WTC11 (cell line): ENCODE measurements around the gene PALB2. TPM values are rescaled to one million over a fixed set of nuclear protein-coding genes. Genes with fewer than 3 reads are reported as not detected.

Experiments used
- ATAC-seq: fragments of 200-7000 bp; cut with Tn5 transposase; 2 replicates; pipeline ENCODE4 v1.10.0; 2021; ENCODE audit warnings: mild to moderate bottlenecking, moderate library complexity
- CTCF ChIA-PET: fragments of 300-600 bp; sonication (Branson Sonifier 250); formaldehyde crosslinking; loops from one replicate; lab custom pipeline; 2021; ENCODE audit warnings: antibody characterized with exemption; lab: Charles Lee
- POLR2A ChIA-PET: fragments of 350-600 bp; sonication (Branson Sonifier 250); formaldehyde crosslinking; loops from one replicate; lab custom pipeline; 2021; ENCODE audit warnings: antibody characterized with exemption; lab: Charles Lee
- DNase-seq: peaks from one replicate; pipeline ENCODE4 v3.0.0; 2021; ENCODE audit warnings: low spot score
- H3K27ac Mint-ChIP-seq: 2 replicates; pipeline ENCODE4 v1.8.0; 2021; ENCODE audit warnings: mixed read lengths
- H3K27me3 Mint-ChIP-seq: 2 replicates; pipeline ENCODE4 v1.8.0; 2021; ENCODE audit warnings: low read depth, mild to moderate bottlenecking, moderate library complexity, mixed read lengths
- H3K36me3 Mint-ChIP-seq: 2 replicates; pipeline ENCODE4 v1.8.0; 2021; ENCODE audit warnings: mixed read lengths
- H3K4me1 Mint-ChIP-seq: 2 replicates; pipeline ENCODE4 v1.8.0; 2022; ENCODE audit warnings: mixed read lengths
- H3K4me3 Mint-ChIP-seq: 2 replicates; pipeline ENCODE4 v1.8.0; 2021; ENCODE audit warnings: mild to moderate bottlenecking, moderate library complexity, mixed read lengths
- H3K9me3 Mint-ChIP-seq: 2 replicates; pipeline ENCODE4 v1.8.0; 2021; ENCODE audit warnings: mixed read lengths
- ATF1 ChIP-seq: sonication (generic); formaldehyde crosslinking; IDR thresholded peaks from 2 replicates; pipeline ENCODE4 v1.8.1; 2023; ENCODE audit warnings: mild to moderate bottlenecking, moderate library complexity, missing genetic modification reagents
- CREM ChIP-seq: sonication (generic); formaldehyde crosslinking; IDR thresholded peaks from 2 replicates; pipeline ENCODE4 v1.8.1; 2022; ENCODE audit warnings: mild to moderate bottlenecking, missing genetic modification reagents, moderate library complexity
- ERG ChIP-seq: fragments of 250-450 bp; sonication (Bioruptor Pico); IDR thresholded peaks from 2 replicates; pipeline ENCODE4 v1.8.0; 2021; ENCODE audit warnings: mild to moderate bottlenecking
- IRF2 ChIP-seq: sonication (generic); formaldehyde crosslinking; IDR thresholded peaks from 2 replicates; pipeline ENCODE4 v1.8.0; 2022; ENCODE audit warnings: low read depth, missing genetic modification reagents, borderline replicate concordance
- JUN ChIP-seq: sonication (generic); formaldehyde crosslinking; IDR thresholded peaks from 2 replicates; pipeline ENCODE4 v1.8.0; 2023; ENCODE audit warnings: mild to moderate bottlenecking, missing genetic modification reagents
- MAX ChIP-seq: sonication (generic); formaldehyde crosslinking; IDR thresholded peaks from 2 replicates; pipeline ENCODE4 v1.8.0; 2022; ENCODE audit warnings: mild to moderate bottlenecking, missing genetic modification reagents
- NFE2L1 ChIP-seq: sonication (generic); formaldehyde crosslinking; IDR thresholded peaks from 2 replicates; pipeline ENCODE4 v1.8.1; 2023; ENCODE audit warnings: missing genetic modification reagents
- PRDM15 ChIP-seq: sonication (generic); formaldehyde crosslinking; IDR thresholded peaks from 2 replicates; pipeline ENCODE4 v1.8.0; 2022; ENCODE audit warnings: missing genetic modification reagents
- PREB ChIP-seq: sonication (generic); formaldehyde crosslinking; IDR thresholded peaks from 2 replicates; pipeline ENCODE4 v1.8.1; 2022; ENCODE audit warnings: mild to moderate bottlenecking, missing genetic modification reagents, moderate library complexity, borderline replicate concordance
- TP53 ChIP-seq: sonication (generic); formaldehyde crosslinking; IDR thresholded peaks from 2 replicates; pipeline ENCODE4 v1.8.1; 2023; ENCODE audit warnings: mild to moderate bottlenecking, missing genetic modification reagents
- USF1 ChIP-seq: sonication (generic); formaldehyde crosslinking; IDR thresholded peaks from 2 replicates; pipeline ENCODE4 v1.8.0; 2022; ENCODE audit warnings: mild to moderate bottlenecking, missing genetic modification reagents
- USF2 ChIP-seq: sonication (generic); formaldehyde crosslinking; IDR thresholded peaks from 2 replicates; pipeline ENCODE4 v1.8.1; 2023; ENCODE audit warnings: mild to moderate bottlenecking, missing genetic modification reagents, moderate library complexity
- ZBTB21 ChIP-seq: sonication (generic); formaldehyde crosslinking; IDR thresholded peaks from 2 replicates; pipeline ENCODE4 v1.8.1; 2023; ENCODE audit warnings: mild to moderate bottlenecking, missing genetic modification reagents, borderline replicate concordance
- ZNF121 ChIP-seq: sonication (generic); formaldehyde crosslinking; IDR thresholded peaks from 2 replicates; pipeline ENCODE4 v1.8.0; 2023; ENCODE audit warnings: missing genetic modification reagents
- total RNA-seq: library from RNA; stranded (reverse); gene quantifications from 3 replicates; pipeline ENCODE4 v1.2.3, GENCODE V29; 2021

Gene PALB2
- total RNA-seq, 1 experiment from 2014 or later: 32.1 TPM

GRCh38 chr16:23682181-23682580 lies 41.1 kb upstream of the PALB2 start (continued):
- TF ChIP-seq ZNF121: no peak
- no peak for TF ChIP-seq ZBTB21
- no peak for TF ChIP-seq JUN
- no peak for TF ChIP-seq ATF1
- TF ChIP-seq USF2 (CRISPR knock-in tag): no peak
- no peak for TF ChIP-seq MAX
- TF ChIP-seq NFE2L1 (CRISPR knock-in tag): no peak

- POLR2A ChIA-PET: interaction anchor here (0.6 to 3.6 kb wide), 4 partner anchors 11 to 609 kb away, joined by 3 to 30 read pairs (median 8); no protein-coding TSS in a partner anchor
These were observed 38.9 kb upstream of the PALB2 start for GRCh38 chr16:23679986-23680336.

GRCh38 chr16:23679274-23679985 lies 38.3 kb upstream of the PALB2 start:
- peaks cover 20% of the 10 kb centered on the region for H3K4me1 Mint-ChIP-seq
- no peaks in the 10 kb centered on the region for H3K9me3 Mint-ChIP-seq
- POLR2A ChIA-PET: interaction anchor here (0.6 to 3.6 kb wide), 4 partner anchors 12 to 166 kb away, joined by 3 to 30 read pairs (median 10); partner anchors contain the start of genes DCTN5 and PALB2
- no peaks in the 10 kb centered on the region for H3K27me3 Mint-ChIP-seq
- CTCF ChIA-PET: interaction anchor here (0.5 to 3.3 kb wide), 14 partner anchors 12 to 391 kb away, joined by 3 to 23 read pairs (median 5); partner anchors contain the start of gene NDUFAB1
- DNase-seq: peak; percentile 60
- H3K36me3 Mint-ChIP-seq: peaks cover 43% of the 10 kb centered on the region
- peak; percentile 43 for ATAC-seq
- H3K4me3 Mint-ChIP-seq: peak overlapping the region; percentile 97
- peak overlapping the region; percentile 79; the same call in 1 of the 2 replicates for H3K27ac Mint-ChIP-seq
- TF ChIP-seq IRF2 (CRISPR knock-in tag) (no peak), ERG (CRISPR knock-in tag) (no peak), CREM (CRISPR knock-in tag) (no peak), TP53 (CRISPR knock-in tag) (no peak), PREB (no peak), PRDM15 (CRISPR knock-in tag) (peak; percentile 64; the same call in 1 of the 2 replicates)

More at GRCh38 chr16:23679986-23680336, 38.9 kb upstream of the PALB2 start:
- ATAC-seq (peak; percentile 2; the same call in 1 of the 2 replicates), DNase-seq (no peak)
- peaks cover 46% of the 10 kb centered on the region for H3K36me3 Mint-ChIP-seq
- H3K9me3 Mint-ChIP-seq: no peaks in the 10 kb centered on the region
- TF ChIP-seq USF1 (CRISPR knock-in tag) (no peak), PRDM15 (CRISPR knock-in tag) (0 out of 2 replicates have a peak, but pooled peaks have one; percentile 39)
- peak overlapping the region; percentile 97 for H3K4me3 Mint-ChIP-seq
- H3K27me3 Mint-ChIP-seq: no peaks in the 10 kb centered on the region
- H3K4me1 Mint-ChIP-seq: peaks cover 20% of the 10 kb centered on the region
- CTCF ChIA-PET: interaction anchor here (0.6 to 3.3 kb wide), 7 partner anchors 15 to 356 kb away, joined by 3 to 23 read pairs (median 5); partner anchors contain the start of gene NDUFAB1
- H3K27ac Mint-ChIP-seq: peak overlapping the region; percentile 97
